Karpas-422 (cell line): ENCODE measurements around the gene LKAAEAR1. TPM values are rescaled to one million over a fixed set of nuclear protein-coding genes. Genes with fewer than 3 reads are reported as not detected.
A peak's percentile ranks its signal among the peaks of the same experiment; 100 is the strongest.

Source experiments
- DNase-seq: peaks from one replicate; pipeline ENCODE4 v3.0.0-alpha.2; 2015
- H2AFZ ChIP-seq: fragments of 200-600 bp; sonication (generic); 2 replicates; pipeline ENCODE4 v1.6.1; 2014; ENCODE audit warnings: antibody characterized with exemption, low read length, mixed read lengths
- H3K27ac ChIP-seq: fragments of 200-600 bp; sonication (generic); 2 replicates; pipeline ENCODE4 v1.5.1; 2014; ENCODE audit warnings: mild to moderate bottlenecking, low read length, moderate library complexity
- H3K27me3 ChIP-seq: fragments of 200-600 bp; sonication (generic); 2 replicates; pipeline ENCODE4 v1.6.1; 2014; ENCODE audit warnings: low read length, mixed read lengths
- H3K36me3 ChIP-seq: fragments of 200-600 bp; sonication (generic); 2 replicates; pipeline ENCODE4 v1.6.1; 2014; ENCODE audit warnings: low read length, mixed read lengths; ENCODE audit not compliant: insufficient read depth
- H3K4me1 ChIP-seq: fragments of 200-600 bp; sonication (generic); 2 replicates; pipeline ENCODE4 v1.6.1; 2014; ENCODE audit warnings: mild to moderate bottlenecking, low read length, mixed read lengths
- H3K4me2 ChIP-seq: fragments of 200-600 bp; sonication (generic); 2 replicates; pipeline ENCODE4 v1.6.1; 2014; ENCODE audit warnings: low read length, low read depth, mild to moderate bottlenecking; ENCODE audit not compliant: poor library complexity, severe bottlenecking
- H3K4me3 ChIP-seq: fragments of 200-600 bp; sonication (generic); 2 replicates; pipeline ENCODE4 v1.5.1; 2014; ENCODE audit warnings: mild to moderate bottlenecking, antibody characterized with exemption, low read length, mixed read lengths
- H3K79me2 ChIP-seq: fragments of 200-600 bp; sonication (generic); 2 replicates; pipeline ENCODE4 v1.6.1; 2014; ENCODE audit warnings: mild to moderate bottlenecking, low read length, mixed read lengths
- H3K9ac ChIP-seq: fragments of 200-600 bp; sonication (generic); 2 replicates; pipeline ENCODE4 v1.6.0; 2014; ENCODE audit warnings: low read length
- H3K9me2 ChIP-seq: fragments of 200-600 bp; sonication (generic), shearing (Covaris generic); replicated peaks from 2 replicates; pipeline ENCODE4 v1.6.0; 2014; ENCODE audit warnings: mild to moderate bottlenecking, low read length, moderate library complexity; ENCODE audit not compliant: insufficient read depth
- H3K9me3 ChIP-seq: fragments of 300-700, 200-600 bp; sonication (generic); 2 replicates; pipeline ENCODE4 v1.6.1; 2014; ENCODE audit warnings: low read length, mixed read lengths
- H4K20me1 ChIP-seq: fragments of 200-600 bp; sonication (generic); 2 replicates; pipeline ENCODE4 v1.6.1; 2014; ENCODE audit warnings: mild to moderate bottlenecking, antibody characterized with exemption, low read length, low read depth; ENCODE audit not compliant: insufficient read depth
- total RNA-seq: library from RNA; depleted of rRNA; stranded (reverse); fragments of >200 nt; shearing (Covaris generic); gene quantifications from 2 replicates; pipeline ENCODE4 v1.2.3, GENCODE V29; 2014; ENCODE audit warnings: low replicate concordance

LKAAEAR1 gene
- total RNA-seq, 1 experiment from 2014 or later = not detected

GRCh38 chr20:64077094-64077493, 7.1 kb downstream of the LKAAEAR1 start:
- peak overlapping the region; percentile 93 for H3K4me2 ChIP-seq
- no peaks in the 10 kb centered on the region for H3K27me3 ChIP-seq
- H3K79me2 ChIP-seq = peaks cover 19% of the 10 kb centered on the region
- peak overlapping the region; percentile 73 for H3K4me3 ChIP-seq
- peaks cover 76% of the 10 kb centered on the region for H3K4me1 ChIP-seq
- H4K20me1 ChIP-seq = no peaks in the 10 kb centered on the region
- no peaks in the 10 kb centered on the region for H3K9me3 ChIP-seq
- peak; percentile 96 for DNase-seq
- H2AFZ ChIP-seq = no peak overlapping the region
- peak overlapping the region; percentile 96 for H3K9ac ChIP-seq
- H3K36me3 ChIP-seq = peaks cover 20% of the 10 kb centered on the region
- peak overlapping the region; percentile 100 for H3K27ac ChIP-seq
- H3K9me2 ChIP-seq = no peaks in the 10 kb centered on the region

DNA sequence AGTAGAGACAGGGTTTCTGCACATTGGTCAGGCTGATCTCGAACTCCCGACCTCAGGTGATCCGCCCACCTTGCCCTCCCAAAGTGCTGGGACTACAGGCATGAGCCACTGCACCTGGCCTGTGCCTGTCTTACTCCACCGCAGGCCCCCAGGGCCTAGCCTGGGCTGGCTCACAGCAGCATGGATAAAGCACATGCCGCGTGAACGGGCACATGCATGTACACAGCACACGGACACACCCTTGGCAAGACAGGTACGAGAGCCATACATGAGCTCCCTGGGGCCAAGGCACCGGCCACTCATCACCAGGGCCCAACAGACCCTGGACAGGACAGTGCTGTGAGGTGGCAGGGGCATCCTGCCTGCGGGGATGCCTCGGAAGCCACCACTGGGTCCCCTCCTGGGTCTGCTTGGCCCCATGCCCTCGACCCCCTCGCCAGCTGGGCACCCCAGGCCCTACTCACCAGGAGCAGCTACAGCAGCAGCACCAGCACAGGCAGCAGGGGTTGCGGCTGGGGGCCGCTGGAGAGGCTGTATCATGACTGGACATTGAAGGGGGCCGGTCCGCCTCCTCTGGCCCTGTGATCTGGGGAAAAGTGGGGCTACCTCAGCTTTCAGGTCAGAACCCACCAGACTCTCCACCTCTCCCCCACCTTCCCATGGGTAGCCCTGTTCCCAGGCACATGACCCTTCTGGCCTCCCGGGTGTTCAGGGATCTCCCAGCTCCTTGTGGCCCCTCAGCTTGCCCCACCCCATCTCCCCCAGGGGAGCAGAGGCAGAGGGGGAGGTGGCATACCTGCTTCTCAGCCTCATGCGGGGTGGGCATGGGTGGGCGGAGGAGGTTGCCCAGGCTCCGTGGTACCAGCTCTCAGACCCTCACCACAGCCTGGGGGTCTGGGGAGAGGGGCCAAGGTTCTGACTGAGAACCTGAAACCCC, 7.9 kb downstream of the LKAAEAR1 start:
- H3K4me1 ChIP-seq = peaks cover 76% of the 10 kb centered on the region
- H3K36me3 ChIP-seq = peaks cover 22% of the 10 kb centered on the region
- H3K9me2 ChIP-seq = no peaks in the 10 kb centered on the region
- H2AFZ ChIP-seq = no peak overlapping the region
- H4K20me1 ChIP-seq = no peaks in the 10 kb centered on the region
- H3K27ac ChIP-seq = peak overlapping the region; percentile 100
- H3K4me2 ChIP-seq = peak overlapping the region; percentile 93
- peak overlapping the region; percentile 96 for H3K9ac ChIP-seq
- DNase-seq = peak; percentile 65
- no peaks in the 10 kb centered on the region for H3K9me3 ChIP-seq
- H3K27me3 ChIP-seq = no peaks in the 10 kb centered on the region
- H3K4me3 ChIP-seq = peak overlapping the region; percentile 73
- peaks cover 19% of the 10 kb centered on the region for H3K79me2 ChIP-seq

GRCh38 chr20:64075556-64075955, 8.6 kb downstream of the LKAAEAR1 start:
- Histone ChIP-seq H3K9ac (peak overlapping the region; percentile 96), H3K27ac (peak overlapping the region; percentile 100), H3K27me3 (no peaks in the 10 kb centered on the region), H3K36me3 (peaks cover 22% of the 10 kb centered on the region), H4K20me1 (no peaks in the 10 kb centered on the region), H2AFZ (no peak overlapping the region), H3K4me2 (peak overlapping the region; percentile 93), H3K9me3 (no peaks in the 10 kb centered on the region), H3K4me1 (peaks cover 76% of the 10 kb centered on the region), H3K4me3 (peak overlapping the region; percentile 73; the same call in 1 of the 2 replicates), H3K79me2 (peaks cover 16% of the 10 kb centered on the region), H3K9me2 (no peaks in the 10 kb centered on the region)
- DNase-seq = no peak

DNA sequence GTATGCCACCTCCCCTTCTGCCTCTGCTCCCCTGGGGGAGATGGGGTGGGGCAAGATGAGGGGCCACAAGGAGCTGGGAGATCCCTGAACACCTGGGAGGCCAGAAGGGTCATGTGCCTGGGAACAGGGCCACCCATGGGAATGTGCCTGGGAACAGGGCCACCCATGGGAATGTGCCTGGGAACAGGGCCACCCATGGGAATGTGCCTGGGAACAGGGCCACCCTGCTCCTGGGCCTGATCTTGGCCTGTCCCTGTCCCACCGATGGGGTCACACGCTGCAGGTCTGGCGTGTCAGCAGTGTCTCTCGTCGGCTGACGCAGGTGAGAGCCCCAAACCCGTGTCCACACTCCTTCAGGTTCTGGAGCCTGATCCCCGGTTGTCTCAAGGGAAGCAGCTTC, 9.2 kb downstream of the LKAAEAR1 start:
- H3K4me3 ChIP-seq = no peak overlapping the region
- peak overlapping the region; percentile 96 for H3K9ac ChIP-seq
- no peaks in the 10 kb centered on the region; the same call in 1 of the 2 replicates for H4K20me1 ChIP-seq
- peak overlapping the region; percentile 93 for H3K4me2 ChIP-seq
- peaks cover 22% of the 10 kb centered on the region for H3K36me3 ChIP-seq
- H3K9me2 ChIP-seq = no peaks in the 10 kb centered on the region
- peaks cover 10% of the 10 kb centered on the region for H3K79me2 ChIP-seq
- no peak for DNase-seq
- no peak overlapping the region for H2AFZ ChIP-seq
- no peaks in the 10 kb centered on the region for H3K9me3 ChIP-seq
- peak overlapping the region; percentile 100 for H3K27ac ChIP-seq
- H3K27me3 ChIP-seq = no peaks in the 10 kb centered on the region
- H3K4me1 ChIP-seq = peaks cover 81% of the 10 kb centered on the region

GRCh38 chr20:64074184-64074789, 9.9 kb downstream of the LKAAEAR1 start:
- H4K20me1 ChIP-seq = peaks cover under 1% of the 10 kb centered on the region; the same call in 1 of the 2 replicates
- H3K4me2 ChIP-seq = peak overlapping the region; percentile 61

DNA sequence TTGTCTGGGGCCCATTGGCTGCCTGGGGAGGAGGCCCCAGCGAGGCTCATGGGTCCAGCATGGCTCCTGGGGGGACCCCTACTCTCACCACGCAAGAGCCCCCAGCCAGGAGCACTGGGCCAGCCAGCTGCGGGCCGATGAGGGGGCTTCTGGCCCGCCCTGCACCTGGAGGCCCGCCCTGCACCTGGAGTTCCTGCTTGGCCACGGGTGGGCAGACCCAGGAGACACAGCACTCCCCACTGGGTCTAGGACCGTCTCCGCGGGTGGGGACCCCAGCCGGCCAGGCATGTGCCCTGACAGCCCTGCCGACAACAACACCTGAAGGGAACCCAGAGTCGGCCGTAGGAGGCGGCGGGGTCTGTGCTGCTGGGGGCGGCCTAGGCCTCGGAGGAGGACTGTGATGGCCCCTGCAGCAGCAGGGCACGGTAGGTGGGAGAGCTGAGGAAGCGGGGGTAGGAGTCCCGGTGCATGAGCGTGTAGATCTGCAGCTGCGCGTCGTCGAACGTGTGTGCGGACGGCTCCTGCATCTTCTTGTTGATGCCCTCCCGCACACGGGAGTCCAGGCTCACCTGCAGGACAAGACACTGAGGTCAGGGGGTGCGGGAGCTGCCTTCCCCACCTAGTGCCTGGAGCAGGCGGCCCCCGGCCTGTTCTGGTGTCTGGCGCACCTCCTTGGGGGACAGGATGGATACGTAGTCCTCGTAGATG, 10.6 kb downstream of the LKAAEAR1 start:
- Histone ChIP-seq H3K4me3 (no peak overlapping the region), H3K4me1 (peaks cover 94% of the 10 kb centered on the region), H3K27ac (peak overlapping the region; percentile 100), H3K9ac (peak overlapping the region; percentile 96), H3K4me2 (peak overlapping the region; percentile 61), H3K9me3 (no peaks in the 10 kb centered on the region), H3K36me3 (peaks cover 22% of the 10 kb centered on the region), H3K79me2 (peaks cover 10% of the 10 kb centered on the region), H3K27me3 (no peaks in the 10 kb centered on the region), H3K9me2 (no peaks in the 10 kb centered on the region), H4K20me1 (peaks cover 3% of the 10 kb centered on the region; the same call in 1 of the 2 replicates), H2AFZ (no peak overlapping the region)
- DNase-seq = no peak

More at GRCh38 chr20:64074184-64074789, 9.9 kb downstream of the LKAAEAR1 start:
- DNase-seq = no peak
- peak overlapping the region; percentile 96 for H3K9ac ChIP-seq
- H3K27ac ChIP-seq = peak overlapping the region; percentile 100
- peaks cover 88% of the 10 kb centered on the region for H3K4me1 ChIP-seq
- peaks cover 22% of the 10 kb centered on the region for H3K36me3 ChIP-seq
- no peak overlapping the region for H2AFZ ChIP-seq
- peaks cover 10% of the 10 kb centered on the region for H3K79me2 ChIP-seq
- H3K9me3 ChIP-seq = no peaks in the 10 kb centered on the region
- no peaks in the 10 kb centered on the region for H3K9me2 ChIP-seq
- H3K27me3 ChIP-seq = no peaks in the 10 kb centered on the region
- no peak overlapping the region for H3K4me3 ChIP-seq

DNA sequence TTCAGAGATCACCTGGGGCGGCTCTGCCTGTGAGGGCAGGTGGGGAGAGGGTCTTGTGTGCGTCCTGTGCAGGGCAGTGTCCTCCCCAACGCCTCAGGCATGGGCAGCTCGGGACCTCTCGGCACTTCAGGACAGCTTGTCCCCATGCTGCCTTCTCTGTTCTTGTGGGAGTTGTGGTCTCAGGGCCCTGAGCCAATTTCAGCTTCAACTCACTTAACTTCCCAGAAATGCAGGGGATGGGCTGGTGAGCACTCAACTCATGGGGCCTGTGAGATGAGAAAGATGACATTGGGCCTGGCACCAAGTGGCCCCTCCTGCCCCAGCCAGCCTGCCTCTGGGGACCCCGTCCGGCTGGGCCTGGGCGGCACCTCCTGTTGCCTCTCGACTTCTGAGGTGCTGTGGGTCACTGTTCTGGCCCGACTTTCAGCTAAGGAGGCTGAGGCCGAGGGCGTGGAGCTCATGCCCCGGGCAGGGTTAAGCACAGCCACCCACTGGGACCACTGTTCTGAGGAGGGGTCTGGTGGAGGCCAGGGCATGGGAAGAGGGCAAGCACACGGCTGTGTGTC, 11.6 kb downstream of the LKAAEAR1 start:
- no peak for DNase-seq
- Histone ChIP-seq H3K27me3 (no peaks in the 10 kb centered on the region), H3K4me3 (peak overlapping the region; percentile 18; the same call in 1 of the 2 replicates), H3K36me3 (peaks cover 22% of the 10 kb centered on the region), H4K20me1 (peaks cover 3% of the 10 kb centered on the region; the same call in 1 of the 2 replicates), H3K9me2 (no peaks in the 10 kb centered on the region), H3K4me2 (peak overlapping the region; percentile 61), H3K4me1 (peaks cover 100% of the 10 kb centered on the region), H3K79me2 (peaks cover 10% of the 10 kb centered on the region), H3K9me3 (no peaks in the 10 kb centered on the region), H3K9ac (peak overlapping the region; percentile 96), H3K27ac (peak overlapping the region; percentile 100), H2AFZ (no peak overlapping the region)
